BE2C (cell line): ENCODE data around the gene P4HA1.

Source experiments
- DNase-seq: peaks from one replicate; pipeline ENCODE4 v3.0.0-alpha.2; 2020
- H3K27me3 ChIP-seq: fragments of 250-450 bp; sonication (Bioruptor Pico); 2 replicates; pipeline ENCODE4 v1.5.1; 2020; ENCODE audit warnings: mild to moderate bottlenecking
- H3K36me3 ChIP-seq: fragments of 250-450 bp; sonication (Bioruptor Pico); 2 replicates; pipeline ENCODE4 v1.5.1; 2020; ENCODE audit warnings: mild to moderate bottlenecking
- H3K4me1 ChIP-seq: fragments of 250-450 bp; sonication (Bioruptor Pico); 2 replicates; pipeline ENCODE4 v1.5.1; 2020
- H3K4me3 ChIP-seq: 2 replicates; pipeline ENCODE4 v1.5.1; 2011; ENCODE audit warnings: low read depth, low read length
- H3K9me3 ChIP-seq: fragments of 250-450 bp; sonication (Bioruptor Pico); 2 replicates; pipeline ENCODE4 v1.5.1; 2020
- TF ChIP-seq, protein P1 (sequence below): IDR thresholded peaks from 2 replicates; pipeline ENCODE4 v1.5.1; 2012; ENCODE audit warnings: mild to moderate bottlenecking, low read depth, low read length

P4HA1 gene

DNA sequence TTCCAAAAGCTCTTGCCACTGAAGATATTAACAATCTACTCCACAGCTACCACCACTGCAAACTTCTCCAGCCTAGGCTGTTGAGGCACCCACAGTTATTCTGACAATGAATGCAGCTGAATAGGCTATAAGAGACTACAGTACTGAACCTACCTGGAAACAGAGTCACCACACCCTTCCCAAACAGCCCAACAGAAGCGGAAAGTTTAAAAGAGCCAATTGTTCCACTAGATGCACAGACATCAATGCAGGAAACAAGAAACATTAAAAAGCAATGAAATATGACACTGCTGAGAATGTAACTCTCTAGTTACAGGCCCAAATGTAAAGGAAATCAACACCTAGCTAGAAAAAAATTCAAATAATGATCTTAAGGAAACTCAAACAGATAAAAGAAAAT is 77.6 kb downstream of the P4HA1 start:
- H3K4me1 ChIP-seq, result no peaks in the 10 kb centered on the region
- H3K4me3 ChIP-seq, result no peak overlapping the region
- peaks cover 13% of the 10 kb centered on the region for H3K36me3 ChIP-seq
- H3K9me3 ChIP-seq, result no peaks in the 10 kb centered on the region
- H3K27me3 ChIP-seq, result no peaks in the 10 kb centered on the region
- DNase-seq, result no peak
- TF ChIP-seq, protein P1, sequence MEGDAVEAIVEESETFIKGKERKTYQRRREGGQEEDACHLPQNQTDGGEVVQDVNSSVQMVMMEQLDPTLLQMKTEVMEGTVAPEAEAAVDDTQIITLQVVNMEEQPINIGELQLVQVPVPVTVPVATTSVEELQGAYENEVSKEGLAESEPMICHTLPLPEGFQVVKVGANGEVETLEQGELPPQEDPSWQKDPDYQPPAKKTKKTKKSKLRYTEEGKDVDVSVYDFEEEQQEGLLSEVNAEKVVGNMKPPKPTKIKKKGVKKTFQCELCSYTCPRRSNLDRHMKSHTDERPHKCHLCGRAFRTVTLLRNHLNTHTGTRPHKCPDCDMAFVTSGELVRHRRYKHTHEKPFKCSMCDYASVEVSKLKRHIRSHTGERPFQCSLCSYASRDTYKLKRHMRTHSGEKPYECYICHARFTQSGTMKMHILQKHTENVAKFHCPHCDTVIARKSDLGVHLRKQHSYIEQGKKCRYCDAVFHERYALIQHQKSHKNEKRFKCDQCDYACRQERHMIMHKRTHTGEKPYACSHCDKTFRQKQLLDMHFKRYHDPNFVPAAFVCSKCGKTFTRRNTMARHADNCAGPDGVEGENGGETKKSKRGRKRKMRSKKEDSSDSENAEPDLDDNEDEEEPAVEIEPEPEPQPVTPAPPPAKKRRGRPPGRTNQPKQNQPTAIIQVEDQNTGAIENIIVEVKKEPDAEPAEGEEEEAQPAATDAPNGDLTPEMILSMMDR, result no peak

DNA sequence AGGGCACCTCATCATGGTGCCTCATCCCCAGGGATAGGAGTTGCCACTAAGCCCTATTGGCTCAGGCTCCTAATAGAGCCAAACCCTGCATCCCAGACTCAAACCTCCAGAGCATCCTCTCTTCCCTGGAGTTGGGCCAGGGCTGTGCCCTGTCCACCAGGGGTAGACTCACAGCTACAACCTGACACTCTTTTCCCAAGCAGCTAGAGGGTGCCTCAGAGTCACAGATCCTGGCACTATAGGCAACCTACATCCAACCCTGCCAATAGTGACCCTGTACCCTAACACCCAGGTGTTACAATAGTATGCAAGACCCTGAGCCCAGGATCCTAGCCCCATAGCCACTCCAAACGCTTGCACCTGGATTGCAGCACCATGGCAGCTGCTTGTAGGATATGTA is 78.0 kb downstream of the P4HA1 start:
- Histone ChIP-seq H3K9me3 (no peaks in the 10 kb centered on the region), H3K4me1 (no peaks in the 10 kb centered on the region), H3K36me3 (peaks cover 15% of the 10 kb centered on the region), H3K4me3 (no peak overlapping the region), H3K27me3 (no peaks in the 10 kb centered on the region)
- DNase-seq, result no peak
- TF ChIP-seq, protein P1, result no peak

- H3K4me1 ChIP-seq, result no peaks in the 10 kb centered on the region
- TF ChIP-seq, protein P1, result no peak
- H3K9me3 ChIP-seq, result no peaks in the 10 kb centered on the region
- peak; percentile 5 for DNase-seq
- H3K4me3 ChIP-seq, result no peak overlapping the region
- H3K36me3 ChIP-seq, result peaks cover 19% of the 10 kb centered on the region
- H3K27me3 ChIP-seq, result no peaks in the 10 kb centered on the region
These were observed 78.6 kb downstream of the P4HA1 start for GRCh38 chr10:73017955-73018480.

DNA sequence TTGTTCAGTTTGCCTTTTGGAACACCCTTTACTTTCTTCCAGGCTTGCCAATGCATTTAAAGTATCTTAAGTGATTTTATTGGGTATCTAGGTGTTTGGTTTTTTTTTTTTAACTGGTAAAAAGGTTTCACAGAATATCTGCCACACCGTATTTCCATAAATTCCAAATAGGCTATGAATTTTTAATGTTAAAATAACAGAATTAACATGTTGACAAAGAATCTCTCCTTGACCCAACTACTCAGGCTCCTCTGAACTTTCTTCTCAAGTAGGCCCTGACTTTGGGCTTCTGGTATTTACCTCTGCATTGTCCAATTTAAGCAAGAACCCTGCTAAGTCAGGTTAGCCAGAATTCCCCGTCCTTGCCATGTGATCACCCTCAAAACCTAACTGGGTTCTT is 80.9 kb downstream of the P4HA1 start:
- Histone ChIP-seq H3K4me3 (no peak overlapping the region), H3K4me1 (no peaks in the 10 kb centered on the region), H3K9me3 (no peaks in the 10 kb centered on the region), H3K27me3 (no peaks in the 10 kb centered on the region), H3K36me3 (peaks cover 20% of the 10 kb centered on the region)
- TF ChIP-seq, protein P1, result no peak
- DNase-seq, result no peak

DNA sequence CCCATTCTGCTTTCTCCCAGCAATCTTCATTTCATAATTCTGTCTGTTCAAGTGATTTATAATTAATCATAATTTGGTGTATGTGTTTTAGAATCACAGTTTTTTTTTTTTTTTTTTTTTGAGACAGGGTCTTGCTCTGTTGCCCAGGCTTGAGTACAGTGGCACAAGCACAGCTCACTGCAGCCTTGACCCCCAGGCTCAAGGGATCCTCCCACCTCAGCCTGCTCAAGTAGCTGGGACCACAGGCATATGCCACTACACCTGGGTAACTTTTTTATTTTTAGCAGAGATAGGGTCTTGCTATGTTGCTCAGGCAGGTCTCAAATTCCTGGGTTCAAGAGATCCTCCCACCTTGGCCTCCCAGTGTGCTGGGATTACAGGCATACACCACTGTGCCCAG is 92.8 kb downstream of the P4HA1 start:
- no peaks in the 10 kb centered on the region for H3K4me1 ChIP-seq
- H3K9me3 ChIP-seq, result no peaks in the 10 kb centered on the region
- H3K36me3 ChIP-seq, result peaks cover 9% of the 10 kb centered on the region
- no peaks in the 10 kb centered on the region for H3K27me3 ChIP-seq
- TF ChIP-seq, protein P1, result no peak
- H3K4me3 ChIP-seq, result no peak overlapping the region
- no peak for DNase-seq

GRCh38 chr10:73000973-73001372 is 95.7 kb downstream of the P4HA1 start:
- Histone ChIP-seq H3K4me1 (no peaks in the 10 kb centered on the region), H3K9me3 (no peaks in the 10 kb centered on the region), H3K36me3 (no peaks in the 10 kb centered on the region), H3K4me3 (no peak overlapping the region), H3K27me3 (no peaks in the 10 kb centered on the region)
- no peak for DNase-seq
- TF ChIP-seq, protein P1, result no peak
